Liver (tissue), 3 donors: ENCODE results near the gene SLC9B1.

Experiments used
- ATF3 ChIP-seq: IDR thresholded peaks from 2 replicates; pipeline ENCODE4 v1.6.1; 2016; ENCODE audit warnings: antibody characterized with exemption
- CTCF ChIP-seq: fragments of 150-350 bp; IDR thresholded peaks from 2 replicates; pipeline ENCODE4 v1.5.1; 2017; ENCODE audit warnings: improper control_type of control experiment, low read depth, low read length; ENCODE audit not compliant: missing input control
- HNF4A ChIP-seq, 2 donors: conservative IDR thresholded peaks; 2 replicates each; pipeline ENCODE4 v1.6.1; 2016; ENCODE audit warnings: antibody characterized with exemption in 2 of 2, mild to moderate bottlenecking in 2 of 2
- RAD21 ChIP-seq, 2 donors: IDR thresholded peaks; 2 replicates each; pipeline ENCODE4 v1.6.1; 2016; ENCODE audit warnings: antibody characterized with exemption in 2 of 2, mild to moderate bottlenecking in 2 of 2
- YY1 ChIP-seq: IDR thresholded peaks from 2 replicates; pipeline ENCODE4 v1.6.1; 2016; ENCODE audit warnings: antibody characterized with exemption, mild to moderate bottlenecking
- donor health status: healthy.
- donor health status: healthy.

- TF ChIP-seq HNF4A (conservative IDR thresholded peaks at IDR 0.05) = peak; percentile 27 to 72
- TF ChIP-seq CTCF = no peak
- no peak for TF ChIP-seq ATF3
- TF ChIP-seq YY1 = no peak
- no peak for TF ChIP-seq RAD21 (IDR thresholded peaks at IDR 0.05)
Measured at GRCh38 chr4:103010804-103011203, 8.7 kb downstream of the SLC9B1 start.
